Left colon (tissue), 2 donors: ENCODE data around the gene CCM2L. TPM values are rescaled to one million over a fixed set of nuclear protein-coding genes. Genes with fewer than 3 reads are reported as not detected.
"Not testable (repeated sequence)": the region's sequence is repeated elsewhere in the genome, so short reads cannot be mapped to it uniquely, and the experiment has no call there.

Source experiments
- ATAC-seq: fragments of 200-7000 bp; cut with Tn5 transposase; one replicate; pipeline ENCODE4 v1.9.1; 2020; ENCODE audit warnings: mild to moderate bottlenecking, moderate library complexity
- DNase-seq, 2 donors: peaks; one replicate each; pipeline ENCODE4 v3.0.0-alpha.2; 2020
- intact Hi-C, 2 donors: fragments of 100-400 bp; cut with DNase I in 1 of 2; cut with micrococcal nuclease in 1 of 2; formaldehyde crosslinking; loops; one replicate each; pipeline versions ENCODE4 v1.11.2 to v1.14.0; 2022; cut with DNase I, micrococcal nuclease
- total RNA-seq, 2 donors: library from RNA; stranded (reverse); fragmentation: NEBNext Ultra II Directional; extraction: Animal tissue kit (Norgen Biotek cat#: 25700); gene quantifications; one replicate each; pipeline ENCODE4 v1.2.1, GENCODE V29; 2021
- donor health status: DM: no; HTN: no; CAD: no.
- donor health status: DM: yes; HTN: yes; CAD: no.

Gene CCM2L
- total RNA-seq, 2 donors from 2014 or later = 1.7 to 2.0 TPM

- intact Hi-C loops = no loop called here
- DNase-seq (no peak), ATAC-seq (no peak)
Measured at GRCh38 chr20:32019563-32020463, 9.6 kb downstream of the CCM2L start.

- intact Hi-C loops = no loop called here
- no peak for ATAC-seq
- DNase-seq = no peak
Measured at GRCh38 chr20:32021091-32021490, 10.9 kb downstream of the CCM2L start.

DNA sequence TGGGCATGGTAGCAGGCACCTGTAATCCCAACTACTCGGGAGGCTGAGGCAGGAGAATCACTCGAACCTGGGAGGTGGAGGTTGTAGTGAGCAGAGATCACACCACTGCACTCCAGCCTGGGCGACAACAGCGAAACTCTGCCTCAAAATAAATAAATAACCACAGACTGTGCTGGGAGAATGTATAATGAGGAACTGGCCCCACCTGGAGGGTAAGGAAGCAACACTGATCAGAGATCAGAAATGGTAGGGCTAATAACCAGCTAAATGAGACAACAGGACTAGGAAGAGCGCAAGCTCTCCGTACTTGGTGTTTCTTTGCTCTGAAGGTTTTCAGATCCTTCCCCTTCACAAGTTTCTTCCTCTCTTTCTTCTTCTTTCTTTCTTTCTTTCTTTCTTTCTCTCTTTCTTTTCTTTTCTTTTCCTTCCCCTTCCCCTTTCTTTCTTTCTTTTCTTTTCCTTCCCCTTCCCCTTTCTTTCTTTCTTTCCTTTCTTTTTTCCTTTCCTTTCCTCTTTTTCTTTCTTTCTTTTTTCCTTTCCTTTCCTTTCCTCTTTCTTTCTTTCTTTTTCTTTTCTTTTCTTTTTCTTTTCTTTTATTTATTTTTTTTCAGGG, 14.6 kb downstream of the CCM2L start:
- DNase-seq (no peak), ATAC-seq (no peak)
- intact Hi-C loops = no loop called here

DNA sequence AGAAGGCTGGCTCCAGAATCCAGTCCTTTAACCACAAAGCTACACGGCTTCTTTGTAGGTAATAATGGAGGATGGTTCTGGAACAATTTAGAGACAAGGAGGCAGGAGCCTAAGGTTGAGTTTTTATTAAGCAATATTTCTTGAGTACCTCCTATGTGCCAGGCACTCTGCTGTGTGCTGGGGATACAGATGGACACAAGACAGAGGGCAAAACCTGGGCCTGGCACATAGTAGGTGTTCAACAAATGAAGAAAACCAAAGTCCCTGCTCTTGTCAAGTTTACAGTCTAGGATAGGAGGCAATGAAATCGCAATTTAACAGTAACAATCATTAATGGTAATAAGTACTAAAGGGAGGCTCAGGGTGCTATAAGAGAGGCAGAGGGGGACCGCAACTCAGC, 17.4 kb downstream of the CCM2L start:
- intact Hi-C loops = no loop called here
- DNase-seq = no peak
- no peak for ATAC-seq

DNA sequence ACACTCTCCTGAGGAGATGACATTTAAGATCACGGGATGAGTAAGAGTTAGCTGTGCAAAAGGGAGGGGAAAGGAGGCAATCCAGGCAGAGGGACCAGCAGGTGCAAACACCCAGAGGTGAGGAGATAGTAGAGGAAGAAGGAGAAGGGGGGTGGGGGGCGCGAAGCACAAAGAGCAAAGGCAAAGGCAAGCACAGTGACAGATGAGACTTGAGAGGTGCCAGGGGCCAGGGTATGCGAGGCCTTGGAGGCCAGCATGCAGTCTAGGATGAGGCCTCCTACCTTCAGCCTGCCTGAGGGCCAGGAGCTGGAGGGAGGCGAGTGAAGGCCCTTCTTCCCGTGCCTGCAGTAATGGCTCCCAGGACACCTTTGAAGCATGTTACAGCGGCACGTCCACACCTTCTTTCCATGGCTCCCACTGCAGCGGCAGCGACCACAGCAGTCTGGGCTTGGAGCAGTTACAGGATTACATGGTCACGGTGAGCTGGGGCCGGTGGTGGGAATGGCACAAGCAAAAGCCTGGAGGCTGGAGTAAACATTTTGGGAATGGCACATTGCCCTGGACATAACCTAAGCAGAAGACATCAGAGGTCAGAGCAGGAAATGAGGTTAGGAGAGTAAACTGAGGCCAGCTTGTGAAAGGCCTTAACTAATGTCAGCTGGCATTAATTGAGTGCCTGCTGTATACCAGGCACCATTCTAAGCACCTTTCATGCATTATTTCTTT, 18.6 kb downstream of the CCM2L start:
- no peak for DNase-seq
- intact Hi-C loops = no loop called here
- no peak for ATAC-seq

GRCh38 chr20:32029561-32029960, 19.3 kb downstream of the CCM2L start:
- ATAC-seq (no peak), DNase-seq (no peak)
- intact Hi-C loops = no loop called here

- intact Hi-C loops = loop anchor here (5.0 to 10.0 kb wide), 2 partner anchors 206 to 209 kb away; no protein-coding TSS in a partner anchor
- DNase-seq (peak; percentile 77 to 78), ATAC-seq (peak; percentile 96)
Measured at GRCh38 chr20:32031007-32031958, 21.0 kb downstream of the CCM2L start.

- intact Hi-C loops = loop anchor here (5.0 to 10.0 kb wide), 2 partner anchors 209 to 211 kb away; no protein-coding TSS in a partner anchor
- ATAC-seq = no peak
Measured at GRCh38 chr20:32033316-32033715, 23.1 kb downstream of the CCM2L start.

GRCh38 chr20:32033721-32034120, 23.5 kb downstream of the CCM2L start:
- not testable (repeated sequence) for DNase-seq, ATAC-seq
- intact Hi-C loops = loop anchor here (5.0 to 10.0 kb wide), 2 partner anchors 209 to 211 kb away; no protein-coding TSS in a partner anchor

More at GRCh38 chr20:32033316-32033715, 23.1 kb downstream of the CCM2L start:
- DNase-seq = no peak

- intact Hi-C loops = loop anchor here (5.0 to 10.0 kb wide), 2 partner anchors 210 to 213 kb away; no protein-coding TSS in a partner anchor
- ATAC-seq = no peak
- no peak for DNase-seq
Measured at GRCh38 chr20:32034581-32035425, 24.6 kb downstream of the CCM2L start.

DNA sequence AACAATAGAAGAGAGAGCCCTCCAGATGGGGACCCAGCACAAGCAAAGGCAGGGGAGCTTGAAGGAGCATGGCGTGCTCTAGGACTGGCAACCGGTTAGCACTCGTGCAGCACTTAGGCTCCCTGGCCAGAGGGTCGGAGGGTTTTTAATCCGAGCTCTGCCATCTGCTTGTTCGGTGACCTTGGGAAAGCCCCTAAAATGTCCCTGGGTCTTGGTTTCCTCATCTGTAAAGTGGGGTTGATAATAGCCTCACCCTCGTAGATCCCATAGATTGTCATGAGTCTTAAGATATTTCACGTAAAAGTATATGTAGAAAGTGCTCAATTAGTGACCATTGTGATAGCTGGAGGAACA, 25.2 kb downstream of the CCM2L start:
- ATAC-seq (no peak), DNase-seq (no peak)
- intact Hi-C loops = loop anchor here in 1 of 2 donors (10.0 kb wide), 1 partner anchor 211 kb away; no protein-coding TSS in a partner anchor

DNA sequence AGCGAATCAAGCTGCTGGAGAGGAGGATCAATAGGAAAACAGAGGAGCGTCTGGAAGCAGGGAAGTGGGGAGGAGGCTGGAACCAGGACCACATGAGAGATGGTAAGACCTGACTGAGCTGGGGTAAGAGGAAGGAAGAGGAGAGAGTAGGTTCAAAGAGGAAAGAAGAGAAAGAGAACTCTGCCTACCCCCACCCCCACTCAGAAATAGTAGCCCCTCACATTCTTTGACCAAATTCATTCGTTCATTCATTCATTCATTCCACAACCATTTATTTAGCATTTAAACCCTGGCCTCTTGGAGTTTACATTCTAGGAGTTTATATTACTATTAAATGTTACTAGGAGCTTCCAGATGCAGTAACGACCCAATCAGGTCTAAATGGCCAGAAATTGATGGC, 26.0 kb downstream of the CCM2L start:
- intact Hi-C loops = loop anchor here in 1 of 2 donors (10.0 kb wide), 1 partner anchor 211 kb away; no protein-coding TSS in a partner anchor
- DNase-seq = no peak
- no peak for ATAC-seq

DNA sequence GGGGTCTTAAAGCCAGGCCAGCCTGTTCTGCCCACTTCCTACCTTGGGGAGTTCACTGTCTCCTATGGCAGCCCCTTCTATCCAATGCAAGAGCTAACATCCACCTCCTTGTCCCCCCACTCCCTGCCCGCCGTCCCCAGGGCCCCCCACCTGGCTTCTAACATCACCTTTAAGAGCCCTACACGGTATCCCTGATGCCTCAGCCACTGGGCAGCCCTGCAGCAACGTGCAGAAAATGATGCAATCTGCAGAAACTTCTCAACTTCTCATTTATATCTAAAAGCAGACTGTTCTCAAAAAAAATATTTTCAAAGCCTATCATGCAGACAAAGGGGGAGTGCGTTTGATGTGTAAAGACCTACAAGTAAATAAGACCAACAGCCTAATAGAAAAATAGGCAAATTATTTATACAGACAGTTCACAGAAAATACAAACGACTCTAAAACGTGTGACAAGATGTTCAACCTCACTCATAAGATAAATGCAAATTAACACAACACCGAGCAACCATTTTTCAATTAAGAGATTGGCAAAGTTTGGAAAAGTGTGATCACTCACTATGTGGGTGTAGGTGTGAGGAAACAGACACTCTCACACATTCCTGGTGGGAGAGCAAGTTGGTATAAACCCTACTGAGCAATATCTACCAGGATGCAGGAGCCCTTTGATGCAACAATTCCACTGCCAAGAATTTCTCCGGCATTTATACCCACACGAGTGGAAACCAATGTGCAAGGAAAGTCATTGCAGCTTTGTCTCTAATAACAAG, 26.7 kb downstream of the CCM2L start:
- intact Hi-C loops = loop anchor here in 1 of 2 donors (10.0 kb wide), 1 partner anchor 212 kb away; no protein-coding TSS in a partner anchor

GRCh38 chr20:32037929-32038328, 27.7 kb downstream of the CCM2L start:
- ATAC-seq (no peak), DNase-seq (no peak)
- intact Hi-C loops = loop anchor here in 1 of 2 donors (10.0 kb wide), 1 partner anchor 213 kb away; no protein-coding TSS in a partner anchor

More for the DNA sequence above, 26.7 kb downstream of the CCM2L start:
- DNase-seq (no peak), ATAC-seq (no peak)

- intact Hi-C loops = no loop called here
- DNase-seq (peak in 1 of 2 donors; percentile 18), ATAC-seq (peak; percentile 49)
Measured at GRCh38 chr20:32040142-32040953, 30.1 kb downstream of the CCM2L start.
